SH-SY5Y (cell line): Measurements from ENCODE around the gene CYB561.

ENCODE experiments used
- GATA2 ChIP-seq: IDR thresholded peaks from 2 replicates; pipeline ENCODE4 v1.6.1; 2011; ENCODE audit warnings: mild to moderate bottlenecking, low read depth, low read length
- GATA3 ChIP-seq: IDR thresholded peaks from 2 replicates; pipeline ENCODE4 v1.6.1; 2011; ENCODE audit warnings: low read depth, mild to moderate bottlenecking, low read length, moderate library complexity

- no peak for TF ChIP-seq GATA2
- no peak for TF ChIP-seq GATA3
These were observed 38.3 kb downstream of the CYB561 start for GRCh38 chr17:63407741-63408330.
